Sigmoid colon (tissue), 4 donors: ENCODE data around the gene SPAG6.

Experiments
- CTCF ChIP-seq, 4 experiments: fragments of 450-650 bp in 3 of 4; fragments of 200-600 bp in 1 of 4; IDR thresholded peaks; one replicate each; pipeline ENCODE4 v1.5.1; 2016 to 2019; ENCODE audit warnings: antibody characterized with exemption in 4 of 4, mild to moderate bottlenecking in 3 of 4, moderate library complexity in 2 of 4
- POLR2AphosphoS5 ChIP-seq, 4 donors: sonication (generic); formaldehyde crosslinking; IDR thresholded peaks; one replicate each; pipeline ENCODE4 v1.6.1; 2017; ENCODE audit warnings: antibody characterized with exemption in 4 of 4

GRCh38 chr10:22466763-22467334, 121.6 kb downstream of the SPAG6 start:
- no peak for TF ChIP-seq CTCF (IDR thresholded peaks at IDR 0.05)
- TF ChIP-seq POLR2AphosphoS5 (IDR thresholded peaks at IDR 0.05), result no peak
